Esophagus muscularis mucosa (tissue), 4 donors: Measurements from ENCODE around the gene ARHGEF37.

Experiments used
- EP300 ChIP-seq: sonication (generic); formaldehyde crosslinking; IDR thresholded peaks from one replicate; pipeline ENCODE4 v1.6.1; 2017; ENCODE audit warnings: antibody characterized with exemption
- POLR2A ChIP-seq: fragments of 450-650 bp; IDR thresholded peaks from one replicate; pipeline ENCODE4 v1.6.1; 2017; ENCODE audit warnings: antibody characterized with exemption, moderate library complexity, mild to moderate bottlenecking, low read depth
- POLR2AphosphoS5 ChIP-seq, 2 donors: sonication (generic); formaldehyde crosslinking; IDR thresholded peaks; one replicate each; pipeline ENCODE4 v1.6.1; 2017; ENCODE audit warnings: antibody characterized with exemption in 2 of 2
- TF ChIP-seq, protein P1 (sequence below), 3 experiments: fragments of 200-600 bp in 2 of 3; fragments of 450-650 bp in 1 of 3; sonication (generic) in 2 of 3; IDR thresholded peaks; one replicate each; pipeline ENCODE4 v1.5.1; 2017 to 2019; ENCODE audit warnings: antibody characterized with exemption in 3 of 3, mild to moderate bottlenecking in 2 of 3, moderate library complexity in 1 of 3

DNA sequence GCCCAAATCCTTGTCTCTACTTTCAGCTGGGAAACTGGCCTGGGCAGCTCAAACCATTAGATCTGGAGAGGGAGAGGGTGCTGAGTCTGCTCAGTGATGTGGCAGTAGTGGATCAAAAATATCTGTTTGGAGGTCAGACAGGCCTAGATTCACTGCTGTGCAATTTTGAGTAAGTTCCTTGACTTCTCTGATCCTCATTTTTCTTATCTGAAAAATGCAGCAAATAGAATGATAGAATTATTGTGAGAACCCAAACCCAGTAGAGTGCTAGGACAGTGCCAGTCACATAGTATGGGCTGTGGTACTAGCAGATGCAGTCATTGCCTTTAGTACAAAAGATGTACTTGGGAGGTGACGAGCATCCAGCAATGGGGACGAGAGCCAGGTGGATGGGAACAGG is 50.2 kb downstream of the ARHGEF37 start:
- TF ChIP-seq, protein P1, sequence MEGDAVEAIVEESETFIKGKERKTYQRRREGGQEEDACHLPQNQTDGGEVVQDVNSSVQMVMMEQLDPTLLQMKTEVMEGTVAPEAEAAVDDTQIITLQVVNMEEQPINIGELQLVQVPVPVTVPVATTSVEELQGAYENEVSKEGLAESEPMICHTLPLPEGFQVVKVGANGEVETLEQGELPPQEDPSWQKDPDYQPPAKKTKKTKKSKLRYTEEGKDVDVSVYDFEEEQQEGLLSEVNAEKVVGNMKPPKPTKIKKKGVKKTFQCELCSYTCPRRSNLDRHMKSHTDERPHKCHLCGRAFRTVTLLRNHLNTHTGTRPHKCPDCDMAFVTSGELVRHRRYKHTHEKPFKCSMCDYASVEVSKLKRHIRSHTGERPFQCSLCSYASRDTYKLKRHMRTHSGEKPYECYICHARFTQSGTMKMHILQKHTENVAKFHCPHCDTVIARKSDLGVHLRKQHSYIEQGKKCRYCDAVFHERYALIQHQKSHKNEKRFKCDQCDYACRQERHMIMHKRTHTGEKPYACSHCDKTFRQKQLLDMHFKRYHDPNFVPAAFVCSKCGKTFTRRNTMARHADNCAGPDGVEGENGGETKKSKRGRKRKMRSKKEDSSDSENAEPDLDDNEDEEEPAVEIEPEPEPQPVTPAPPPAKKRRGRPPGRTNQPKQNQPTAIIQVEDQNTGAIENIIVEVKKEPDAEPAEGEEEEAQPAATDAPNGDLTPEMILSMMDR (IDR thresholded peaks at IDR 0.05), result no peak
- TF ChIP-seq POLR2AphosphoS5 (IDR thresholded peaks at IDR 0.05) (no peak), POLR2A (no peak), EP300 (no peak)
